WTC11 (cell line): Measurements from ENCODE around the gene ABCD4. TPM values are rescaled to one million over a fixed set of nuclear protein-coding genes. Genes with fewer than 3 reads are reported as not detected.

Source experiments
- ATAC-seq: fragments of 200-7000 bp; cut with Tn5 transposase; 2 replicates; pipeline ENCODE4 v1.10.0; 2021; ENCODE audit warnings: mild to moderate bottlenecking, moderate library complexity
- CTCF ChIA-PET: fragments of 300-600 bp; sonication (Branson Sonifier 250); formaldehyde crosslinking; loops from one replicate; lab custom pipeline; 2021; ENCODE audit warnings: antibody characterized with exemption; lab: Charles Lee
- POLR2A ChIA-PET: fragments of 350-600 bp; sonication (Branson Sonifier 250); formaldehyde crosslinking; loops from one replicate; lab custom pipeline; 2021; ENCODE audit warnings: antibody characterized with exemption; lab: Charles Lee
- DNase-seq: peaks from one replicate; pipeline ENCODE4 v3.0.0; 2021; ENCODE audit warnings: low spot score
- H3K27ac Mint-ChIP-seq: 2 replicates; pipeline ENCODE4 v1.8.0; 2021; ENCODE audit warnings: mixed read lengths
- H3K27me3 Mint-ChIP-seq: 2 replicates; pipeline ENCODE4 v1.8.0; 2021; ENCODE audit warnings: low read depth, mild to moderate bottlenecking, moderate library complexity, mixed read lengths
- H3K36me3 Mint-ChIP-seq: 2 replicates; pipeline ENCODE4 v1.8.0; 2021; ENCODE audit warnings: mixed read lengths
- H3K4me1 Mint-ChIP-seq: 2 replicates; pipeline ENCODE4 v1.8.0; 2022; ENCODE audit warnings: mixed read lengths
- H3K4me3 Mint-ChIP-seq: 2 replicates; pipeline ENCODE4 v1.8.0; 2021; ENCODE audit warnings: mild to moderate bottlenecking, moderate library complexity, mixed read lengths
- H3K9me3 Mint-ChIP-seq: 2 replicates; pipeline ENCODE4 v1.8.0; 2021; ENCODE audit warnings: mixed read lengths
- ATF2 ChIP-seq: sonication (generic); formaldehyde crosslinking; IDR thresholded peaks from 2 replicates; pipeline ENCODE4 v1.8.1; 2022; ENCODE audit warnings: low read depth, missing genetic modification reagents, borderline replicate concordance
- CBFB ChIP-seq: sonication (generic); formaldehyde crosslinking; IDR thresholded peaks from 2 replicates; pipeline ENCODE4 v1.8.1; 2022; ENCODE audit warnings: mild to moderate bottlenecking, low read depth, missing genetic modification reagents
- CREB1 ChIP-seq: sonication (generic); formaldehyde crosslinking; IDR thresholded peaks from 2 replicates; pipeline ENCODE4 v1.8.0; 2023; ENCODE audit warnings: mild to moderate bottlenecking, missing genetic modification reagents
- ESRRA ChIP-seq: sonication (generic); formaldehyde crosslinking; IDR thresholded peaks from 2 replicates; pipeline ENCODE4 v1.8.1; 2022; ENCODE audit warnings: mild to moderate bottlenecking, missing genetic modification reagents, borderline replicate concordance
- ETV6 ChIP-seq: sonication (generic); formaldehyde crosslinking; IDR thresholded peaks from 2 replicates; pipeline ENCODE4 v1.8.1; 2022; ENCODE audit warnings: mild to moderate bottlenecking, missing genetic modification reagents
- GABPB1 ChIP-seq: sonication (generic); formaldehyde crosslinking; IDR thresholded peaks from 2 replicates; pipeline ENCODE4 v1.8.1; 2023; ENCODE audit warnings: mild to moderate bottlenecking, missing genetic modification reagents
- GTF2I ChIP-seq: fragments of 250-450 bp; sonication (Bioruptor Pico); conservative IDR thresholded peaks from 2 replicates; pipeline ENCODE4 v1.4.0; 2021; ENCODE audit warnings: mild to moderate bottlenecking
- IRF2 ChIP-seq: sonication (generic); formaldehyde crosslinking; IDR thresholded peaks from 2 replicates; pipeline ENCODE4 v1.8.0; 2022; ENCODE audit warnings: low read depth, missing genetic modification reagents, borderline replicate concordance
- JAZF1 ChIP-seq: fragments of 250-450 bp; sonication (Bioruptor Pico); IDR thresholded peaks from 2 replicates; pipeline ENCODE4 v1.9.0; 2021; ENCODE audit warnings: moderate library complexity, mild to moderate bottlenecking, inconsistent platforms
- NFYB ChIP-seq: sonication (generic); formaldehyde crosslinking; conservative IDR thresholded peaks from 2 replicates; pipeline ENCODE4 v1.8.0; 2022; ENCODE audit warnings: low read depth, missing genetic modification reagents
- OVOL2 ChIP-seq: fragments of 250-450 bp; sonication (Bioruptor Pico); IDR thresholded peaks from 2 replicates; pipeline ENCODE4 v1.9.0; 2021; ENCODE audit warnings: mild to moderate bottlenecking, borderline replicate concordance
- RORB ChIP-seq: fragments of 250-450 bp; sonication (Bioruptor Pico); IDR thresholded peaks from 2 replicates; pipeline ENCODE4 v1.9.0; 2021; ENCODE audit warnings: mild to moderate bottlenecking
- SMAD3 ChIP-seq: sonication (generic); formaldehyde crosslinking; IDR thresholded peaks from 2 replicates; pipeline ENCODE4 v1.8.0; 2022; ENCODE audit warnings: missing genetic modification reagents, mild to moderate bottlenecking, borderline replicate concordance
- SP1 ChIP-seq: sonication (generic); formaldehyde crosslinking; conservative IDR thresholded peaks from 2 replicates; pipeline ENCODE4 v1.8.1; 2022; ENCODE audit warnings: missing genetic modification reagents
- TCF7 ChIP-seq: sonication (generic); formaldehyde crosslinking; IDR thresholded peaks from 2 replicates; pipeline ENCODE4 v1.8.0; 2022; ENCODE audit warnings: mild to moderate bottlenecking, low read depth, missing genetic modification reagents, moderate library complexity
- ZBTB43 ChIP-seq: sonication (generic); formaldehyde crosslinking; IDR thresholded peaks from 2 replicates; pipeline ENCODE4 v1.8.1; 2023; ENCODE audit warnings: mild to moderate bottlenecking, missing genetic modification reagents
- ZNF138 ChIP-seq: sonication (generic); formaldehyde crosslinking; conservative IDR thresholded peaks from 2 replicates; pipeline ENCODE4 v1.8.1; 2022; ENCODE audit warnings: mild to moderate bottlenecking, moderate library complexity, missing genetic modification reagents
- ZNF232 ChIP-seq: sonication (generic); formaldehyde crosslinking; IDR thresholded peaks from 2 replicates; pipeline ENCODE4 v1.8.0; 2022; ENCODE audit warnings: mild to moderate bottlenecking, missing genetic modification reagents
- ZNF317 ChIP-seq: sonication (generic); formaldehyde crosslinking; IDR thresholded peaks from 2 replicates; pipeline ENCODE4 v1.8.1; 2023; ENCODE audit warnings: low read depth, mild to moderate bottlenecking, moderate library complexity, missing genetic modification reagents, borderline replicate concordance
- ZNF396 ChIP-seq: fragments of 250-450 bp; sonication (Bioruptor Pico); IDR thresholded peaks from 2 replicates; pipeline ENCODE4 v1.8.0; 2021; ENCODE audit warnings: mild to moderate bottlenecking, moderate library complexity, borderline replicate concordance
- ZNF425 ChIP-seq: fragments of 250-450 bp; sonication (Bioruptor Pico); conservative IDR thresholded peaks from 2 replicates; pipeline ENCODE4 v1.9.0; 2021; ENCODE audit warnings: mild to moderate bottlenecking
- total RNA-seq: library from RNA; stranded (reverse); gene quantifications from 3 replicates; pipeline ENCODE4 v1.2.3, GENCODE V29; 2021
- TF ChIP-seq, protein P1 (sequence below): sonication (generic); formaldehyde crosslinking; IDR thresholded peaks from 2 replicates; pipeline ENCODE4 v1.8.1; 2023; ENCODE audit warnings: mild to moderate bottlenecking, missing genetic modification reagents, moderate library complexity
- TF ChIP-seq, protein P2 (sequence below): fragments of 250-450 bp; sonication (Bioruptor Pico); IDR thresholded peaks from 2 replicates; pipeline ENCODE4 v2.1.2; 2022; ENCODE audit warnings: mild to moderate bottlenecking, moderate library complexity
- TF ChIP-seq, protein P3 (sequence below): sonication (generic); formaldehyde crosslinking; IDR thresholded peaks from 2 replicates; pipeline ENCODE4 v1.8.1; 2022; ENCODE audit warnings: missing genetic modification reagents, borderline replicate concordance

The ABCD4 gene
- total RNA-seq, 1 experiment from 2014 or later: 90.2 TPM

- TF ChIP-seq, protein P1, sequence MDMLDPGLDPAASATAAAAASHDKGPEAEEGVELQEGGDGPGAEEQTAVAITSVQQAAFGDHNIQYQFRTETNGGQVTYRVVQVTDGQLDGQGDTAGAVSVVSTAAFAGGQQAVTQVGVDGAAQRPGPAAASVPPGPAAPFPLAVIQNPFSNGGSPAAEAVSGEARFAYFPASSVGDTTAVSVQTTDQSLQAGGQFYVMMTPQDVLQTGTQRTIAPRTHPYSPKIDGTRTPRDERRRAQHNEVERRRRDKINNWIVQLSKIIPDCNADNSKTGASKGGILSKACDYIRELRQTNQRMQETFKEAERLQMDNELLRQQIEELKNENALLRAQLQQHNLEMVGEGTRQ: 0 out of 2 replicates have a peak, but pooled peaks have one; percentile 14
Measured at GRCh38 chr14:74290415-74290814, 12.3 kb downstream of the ABCD4 start (continued).

DNA sequence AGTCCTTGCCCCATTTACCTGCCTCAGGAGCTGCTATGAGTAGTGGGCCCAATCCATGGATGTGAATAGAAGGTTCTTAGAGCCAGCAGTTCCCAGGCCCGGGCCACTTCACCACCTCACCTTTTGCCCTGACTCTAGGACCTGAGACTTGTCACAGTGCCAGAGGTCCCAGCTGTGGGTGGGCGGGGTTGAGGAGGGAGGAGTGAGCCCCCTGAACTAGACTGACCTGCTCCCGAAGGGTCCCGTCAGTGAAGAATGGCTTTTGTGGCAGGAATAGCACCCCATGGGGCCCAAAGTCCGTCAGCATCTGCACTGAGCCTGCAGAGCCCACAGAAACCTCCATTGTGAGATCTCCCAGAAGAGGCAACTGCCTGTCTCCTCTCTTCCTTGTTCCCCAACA is 12.9 kb downstream of the ABCD4 start:
- ATAC-seq (no peak), DNase-seq (no peak)
- Mint-ChIP-seq H3K4me3 (no peak overlapping the region), H3K27ac (no peak overlapping the region; the same call in 1 of the 2 replicates), H3K27me3 (no peaks in the 10 kb centered on the region), H3K36me3 (peaks cover 61% of the 10 kb centered on the region), H3K4me1 (peaks cover 4% of the 10 kb centered on the region; the same call in 1 of the 2 replicates), H3K9me3 (no peaks in the 10 kb centered on the region)
- TF ChIP-seq SMAD3 (no peak), ZNF425 (no peak), ZNF232 (CRISPR knock-in tag) (no peak), ZNF396 (CRISPR knock-in tag) (no peak), CREB1 (no peak), ESRRA (CRISPR knock-in tag) (no peak), ZNF317 (CRISPR knock-in tag) (no peak)
- ChIA-PET POLR2A (no interaction called here), CTCF (interaction anchor here (0.6 kb wide), 1 partner anchor 338 kb away, joined by 4 read pairs; no protein-coding TSS in a partner anchor)

DNA sequence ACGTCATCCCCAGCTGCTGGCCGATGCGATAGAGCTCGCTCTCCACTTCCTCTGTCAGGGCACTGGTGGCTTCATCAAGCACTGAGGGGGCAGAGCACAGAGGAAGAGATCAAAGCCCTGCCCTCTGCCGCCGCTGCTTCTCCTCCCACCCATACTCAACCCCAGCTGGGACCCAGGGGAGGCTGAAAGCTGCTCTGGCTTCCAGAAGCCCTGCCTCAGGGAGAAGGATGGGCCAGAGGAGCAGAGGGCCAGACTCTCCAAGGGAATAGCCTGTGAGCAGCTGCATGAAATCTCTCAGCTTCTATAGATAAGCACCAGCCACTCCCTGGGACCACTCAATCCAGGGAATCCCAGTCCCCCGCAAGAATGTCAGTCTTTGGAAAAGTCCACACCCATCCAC is 16.0 kb downstream of the ABCD4 start:
- ATAC-seq (no peak), DNase-seq (no peak)
- TF ChIP-seq ATF2 (no peak), ESRRA (CRISPR knock-in tag) (no peak), ZNF138 (CRISPR knock-in tag) (no peak), ETV6 (CRISPR knock-in tag) (no peak), SP1 (CRISPR knock-in tag) (no peak), NFYB (CRISPR knock-in tag) (no peak), CBFB (CRISPR knock-in tag) (no peak), JAZF1 (CRISPR knock-in tag) (no peak), GABPB1 (CRISPR knock-in tag) (no peak), GTF2I (CRISPR knock-in tag) (no peak), IRF2 (no peak), TCF7 (CRISPR knock-in tag) (no peak), OVOL2 (CRISPR knock-in tag) (no peak), ZBTB43 (CRISPR knock-in tag) (no peak), RORB (CRISPR knock-in tag) (no peak)
- TF ChIP-seq, protein P2, sequence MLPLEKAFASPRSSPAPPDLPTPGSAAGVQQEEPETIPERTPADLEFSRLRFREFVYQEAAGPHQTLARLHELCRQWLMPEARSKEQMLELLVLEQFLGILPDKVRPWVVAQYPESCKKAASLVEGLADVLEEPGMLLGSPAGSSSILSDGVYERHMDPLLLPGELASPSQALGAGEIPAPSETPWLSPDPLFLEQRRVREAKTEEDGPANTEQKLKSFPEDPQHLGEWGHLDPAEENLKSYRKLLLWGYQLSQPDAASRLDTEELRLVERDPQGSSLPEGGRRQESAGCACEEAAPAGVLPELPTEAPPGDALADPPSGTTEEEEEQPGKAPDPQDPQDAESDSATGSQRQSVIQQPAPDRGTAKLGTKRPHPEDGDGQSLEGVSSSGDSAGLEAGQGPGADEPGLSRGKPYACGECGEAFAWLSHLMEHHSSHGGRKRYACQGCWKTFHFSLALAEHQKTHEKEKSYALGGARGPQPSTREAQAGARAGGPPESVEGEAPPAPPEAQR: no peak
- TF ChIP-seq, protein P3, sequence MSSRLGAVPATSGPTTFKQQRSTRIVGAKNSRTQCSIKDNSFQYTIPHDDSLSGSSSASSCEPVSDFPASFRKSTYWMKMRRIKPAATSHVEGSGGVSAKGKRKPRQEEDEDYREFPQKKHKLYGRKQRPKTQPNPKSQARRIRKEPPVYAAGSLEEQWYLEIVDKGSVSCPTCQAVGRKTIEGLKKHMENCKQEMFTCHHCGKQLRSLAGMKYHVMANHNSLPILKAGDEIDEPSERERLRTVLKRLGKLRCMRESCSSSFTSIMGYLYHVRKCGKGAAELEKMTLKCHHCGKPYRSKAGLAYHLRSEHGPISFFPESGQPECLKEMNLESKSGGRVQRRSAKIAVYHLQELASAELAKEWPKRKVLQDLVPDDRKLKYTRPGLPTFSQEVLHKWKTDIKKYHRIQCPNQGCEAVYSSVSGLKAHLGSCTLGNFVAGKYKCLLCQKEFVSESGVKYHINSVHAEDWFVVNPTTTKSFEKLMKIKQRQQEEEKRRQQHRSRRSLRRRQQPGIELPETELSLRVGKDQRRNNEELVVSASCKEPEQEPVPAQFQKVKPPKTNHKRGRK (CRISPR knock-in tag): no peak
- no peak overlapping the region for H3K27ac Mint-ChIP-seq
- no peaks in the 10 kb centered on the region for H3K4me1 Mint-ChIP-seq
- H3K9me3 Mint-ChIP-seq: no peaks in the 10 kb centered on the region
- ChIA-PET CTCF (no interaction called here), POLR2A (no interaction called here)
- H3K36me3 Mint-ChIP-seq: peaks cover 70% of the 10 kb centered on the region
- H3K27me3 Mint-ChIP-seq: no peaks in the 10 kb centered on the region
- H3K4me3 Mint-ChIP-seq: no peak overlapping the region
